HCT116 (cell line): ENCODE measurements around the gene TBL1X. TPM values are rescaled to one million over a fixed set of nuclear protein-coding genes. Genes with fewer than 3 reads are reported as not detected.
A peak's percentile ranks its signal among the peaks of the same experiment; 100 is the strongest.

Experiments
- ATAC-seq: fragments of 200-7000 bp; cut with Tn5 transposase; 2 replicates; pipeline ENCODE4 v1.9.1; 2020; ENCODE audit warnings: mild to moderate bottlenecking, moderate library complexity
- BruUV-seq: library from RNA; stranded (reverse); fragments of 400-500 nt; replicated peaks from 2 replicates; lab custom pipeline; 2021; lab: Mats Ljungman, UMichigan
- CTCF ChIA-PET: fragments of 300-600 bp; sonication (Branson Sonifier 250); formaldehyde crosslinking; loops from one replicate; lab custom pipeline; 2021; ENCODE audit warnings: antibody characterized with exemption; lab: Charles Lee
- POLR2A ChIA-PET: fragments of 300-600, 350-600 bp; sonication (Branson Sonifier 250); formaldehyde crosslinking; loops from one replicate; lab custom pipeline; 2021; ENCODE audit warnings: antibody characterized with exemption; lab: Charles Lee
- RAD21 ChIA-PET, 2 experiments: fragments of 300-600 bp; sonication (Branson Sonifier 250); formaldehyde crosslinking; loops; one replicate each; lab custom pipeline; 2023; ENCODE audit warnings: low total read pairs in 2 of 2; ENCODE audit not compliant: uncharacterized antibody in 2 of 2, unreplicated experiment in 2 of 2, low non-redundant PET in 1 of 2; lab: Charles Lee
- DNase-seq: peaks from one replicate; pipeline ENCODE4 v3.0.0-alpha.2; 2010; ENCODE audit warnings: low read depth, low spot score
- H2AFZ ChIP-seq: fragments of 200-600 bp; shearing (Covaris generic), sonication (generic); 2 replicates; pipeline ENCODE4 v1.6.1; 2017; ENCODE audit warnings: low read depth, mixed run types, mixed read lengths, antibody characterized with exemption, low read length; ENCODE audit not compliant: poor library complexity, severe bottlenecking
- H3K27ac ChIP-seq: 2 replicates; pipeline ENCODE4 v1.5.1; 2012; ENCODE audit warnings: low read depth, low read length
- H3K27me3 ChIP-seq: fragments of 200-600 bp; sonication (generic); 2 replicates; pipeline ENCODE4 v1.6.1; 2016; ENCODE audit warnings: mixed run types, low read length, mixed read lengths; ENCODE audit not compliant: insufficient read depth
- H3K36me3 ChIP-seq, 2 experiments: fragments of 200-500 bp in 1 of 2; fragments of 200-600 bp in 1 of 2; sonication (Bioruptor generic) in 1 of 2; sonication (generic) in 1 of 2; 2 replicates each; pipeline versions ENCODE4 v1.5.1 to v1.6.1; 2014 to 2016; ENCODE audit warnings: low read length in 2 of 2, inconsistent platforms in 1 of 2, mixed read lengths in 1 of 2, mixed run types in 1 of 2; ENCODE audit not compliant: insufficient read depth in 2 of 2, control insufficient read depth in 1 of 2
- H3K4me1 ChIP-seq, 2 experiments: fragments of 200-600 bp in 1 of 2; sonication (generic) in 1 of 2; 2 replicates each; pipeline versions ENCODE4 v1.5.1 to v1.6.1; 2012 to 2017; ENCODE audit warnings: low read length in 2 of 2, inconsistent platforms in 1 of 2, mild to moderate bottlenecking in 1 of 2, mixed read lengths in 1 of 2, mixed run types in 1 of 2, moderate library complexity in 1 of 2; ENCODE audit not compliant: insufficient read depth in 2 of 2, control insufficient read depth in 1 of 2
- H3K4me2 ChIP-seq: fragments of 200-600 bp; sonication (generic); 2 replicates; pipeline ENCODE4 v1.6.1; 2017; ENCODE audit warnings: mixed run types, low read length, mixed read lengths
- H3K4me3 ChIP-seq, 2 experiments: fragments of 200-600 bp in 1 of 2; sonication (generic) in 1 of 2; replicated peaks in 1 of 2; 2 replicates each; pipeline ENCODE4 v1.5.1; 2011 to 2016; ENCODE audit warnings: low read length in 2 of 2, control low read depth in 1 of 2, low read depth in 1 of 2, mild to moderate bottlenecking in 1 of 2, mixed read lengths in 1 of 2, mixed run types in 1 of 2
- H3K79me2 ChIP-seq: fragments of 200-600 bp; sonication (generic); 2 replicates; pipeline ENCODE4 v1.6.1; 2017; ENCODE audit warnings: mild to moderate bottlenecking, mixed run types, low read length, moderate library complexity, mixed read lengths; ENCODE audit not compliant: insufficient read depth
- H3K9ac ChIP-seq: fragments of 200-600 bp; sonication (generic); 2 replicates; pipeline ENCODE4 v1.6.1; 2016; ENCODE audit warnings: low read length, mixed read lengths
- H3K9me2 ChIP-seq: fragments of 200-600 bp; sonication (generic), shearing (Covaris generic); 2 replicates; pipeline ENCODE4 v1.6.1; 2017; ENCODE audit warnings: mixed run types, mild to moderate bottlenecking, moderate library complexity; ENCODE audit not compliant: insufficient read depth
- H3K9me3 ChIP-seq, 2 experiments: fragments of 200-500 bp in 1 of 2; fragments of 200-600 bp in 1 of 2; sonication (Bioruptor generic) in 1 of 2; sonication (generic) in 1 of 2; 2 replicates each; pipeline ENCODE4 v1.6.1; 2014 to 2017; ENCODE audit warnings: low read length in 2 of 2, mixed read lengths in 2 of 2, inconsistent platforms in 1 of 2, low read depth in 1 of 2, mild to moderate bottlenecking in 1 of 2, mixed run types in 1 of 2, moderate library complexity in 1 of 2; ENCODE audit not compliant: control insufficient read depth in 1 of 2, insufficient read depth in 1 of 2
- H4K20me1 ChIP-seq: fragments of 200-600 bp; sonication (generic), shearing (Covaris generic); 2 replicates; pipeline ENCODE4 v1.6.1; 2017; ENCODE audit warnings: mixed run types, mild to moderate bottlenecking, moderate library complexity; ENCODE audit not compliant: insufficient read depth
- CBX3 ChIP-seq: IDR thresholded peaks from 2 replicates; pipeline ENCODE4 v1.6.1; 2012; ENCODE audit warnings: low read depth
- CEBPB ChIP-seq: IDR thresholded peaks from 2 replicates; pipeline ENCODE4 v1.6.1; 2012; ENCODE audit warnings: low read depth
- CTCF ChIP-seq, 3 experiments: fragments of 200-600 bp in 1 of 3; sonication (generic) in 1 of 3; IDR thresholded peaks in 2 of 3; conservative IDR thresholded peaks in 1 of 3; 2 replicates each; pipeline ENCODE4 v1.5.1; 2012 to 2017; ENCODE audit warnings: low read depth in 2 of 3, low read length in 2 of 3, antibody characterized with exemption in 1 of 3, borderline replicate concordance in 1 of 3, control low read depth in 1 of 3, mild to moderate bottlenecking in 1 of 3, mixed read lengths in 1 of 3, mixed run types in 1 of 3, moderate library complexity in 1 of 3; ENCODE audit not compliant: insufficient read depth in 1 of 3
- ELF1 ChIP-seq: IDR thresholded peaks from 2 replicates; pipeline ENCODE4 v1.6.1; 2012; ENCODE audit warnings: low read depth, borderline replicate concordance
- EZH2 ChIP-seq: fragments of 200-600 bp; sonication (generic); IDR thresholded peaks from 2 replicates; pipeline ENCODE4 v1.6.1; 2017; ENCODE audit warnings: antibody characterized with exemption, mixed run types
- EZH2phosphoT487 ChIP-seq: fragments of 200-600 bp; IDR thresholded peaks from 2 replicates; pipeline ENCODE4 v1.6.1; 2018; ENCODE audit warnings: antibody characterized with exemption, borderline replicate concordance
- JUND ChIP-seq: IDR thresholded peaks from 2 replicates; pipeline ENCODE4 v1.6.1; 2012
- POLR2A ChIP-seq: IDR thresholded peaks from 2 replicates; pipeline ENCODE4 v1.7.0; 2011; ENCODE audit warnings: borderline replicate concordance; ENCODE audit not compliant: insufficient read depth, insufficient read length; ENCODE audit errors: extremely low read depth
- RAD21 ChIP-seq: IDR thresholded peaks from 2 replicates; pipeline ENCODE4 v1.6.1; 2012; ENCODE audit warnings: low read depth, mild to moderate bottlenecking
- REST ChIP-seq: IDR thresholded peaks from 2 replicates; pipeline ENCODE4 v1.6.1; 2012; ENCODE audit warnings: low read depth
- SIN3A ChIP-seq: IDR thresholded peaks from 2 replicates; pipeline ENCODE4 v1.6.1; 2012; ENCODE audit warnings: low read depth
- SRF ChIP-seq: IDR thresholded peaks from 2 replicates; pipeline ENCODE4 v1.6.1; 2012; ENCODE audit warnings: low read depth
- TCF7L2 ChIP-seq: IDR thresholded peaks from 2 replicates; pipeline ENCODE4 v1.7.0; 2011; ENCODE audit warnings: borderline replicate concordance, inconsistent platforms; ENCODE audit not compliant: insufficient read depth, insufficient read length; ENCODE audit errors: extremely low read depth
- YY1 ChIP-seq: IDR thresholded peaks from 2 replicates; pipeline ENCODE4 v1.6.1; 2011; ENCODE audit warnings: low read length, low read depth, moderate library complexity, mild to moderate bottlenecking; ENCODE audit not compliant: insufficient replicate concordance; ENCODE audit errors: extremely low read depth
- ZFX ChIP-seq: fragments of 450-650 bp; IDR thresholded peaks from 2 replicates; pipeline ENCODE4 v1.6.1; 2017
- intact Hi-C: fragments of 100-400 bp; cut with micrococcal nuclease; formaldehyde crosslinking; loops from 2 replicates; pipeline ENCODE4 v1.10.0; 2022
- total RNA-seq: library from RNA; stranded (reverse); gene quantifications from one replicate; pipeline ENCODE4 v1.2.1, GENCODE V29; 2021; ENCODE audit not compliant: unreplicated experiment

Gene TBL1X
- total RNA-seq, 1 experiment from 2014 or later: 37.8 TPM

GRCh38 chrX:9530848-9531274 lies 66.0 kb downstream of the TBL1X start:
- POLR2A ChIA-PET: no interaction called here
- H3K9ac ChIP-seq: no peak overlapping the region
- peaks cover 2 to 8% of the 10 kb centered on the region in 2 experiments; a peak in 2 of 4 replicates for H3K4me1 ChIP-seq
- no peak overlapping the region for H2AFZ ChIP-seq
- H3K9me2 ChIP-seq: no peaks in the 10 kb centered on the region
- no peak overlapping the region for H3K4me3 ChIP-seq
- H3K27me3 ChIP-seq: no peaks in the 10 kb centered on the region
- H4K20me1 ChIP-seq: no peaks in the 10 kb centered on the region
- TF ChIP-seq RAD21: no peak
- no peak for TF ChIP-seq JUND
- no peak for TF ChIP-seq CEBPB
- no peak for TF ChIP-seq ZFX
- no peak for TF ChIP-seq ELF1
- no peak for TF ChIP-seq SIN3A
- H3K27ac ChIP-seq: no peak overlapping the region
- RAD21 ChIA-PET: no interaction called here
- CTCF ChIA-PET: no interaction called here
- no peaks in the 10 kb centered on the region for H3K36me3 ChIP-seq
- peak overlapping the region; percentile 10; the same call in 1 of the 2 replicates for H3K4me2 ChIP-seq
- BruUV-seq: no TSS peak
- no peaks in the 10 kb centered on the region for H3K9me3 ChIP-seq
- peak; percentile 80 for ATAC-seq
- H3K79me2 ChIP-seq: peaks cover 4% of the 10 kb centered on the region
- DNase-seq: no peak
- intact Hi-C loops: no loop called here

GRCh38 chrX:9532349-9532748 lies 67.5 kb downstream of the TBL1X start:
- ChIA-PET CTCF (no interaction called here), POLR2A (no interaction called here), RAD21 (no interaction called here)
- H2AFZ ChIP-seq: no peak overlapping the region
- H3K4me1 ChIP-seq: peaks cover 2 to 8% of the 10 kb centered on the region in 2 experiments; a peak in 2 of 4 replicates
- no peak overlapping the region for H3K27ac ChIP-seq
- no peak overlapping the region for H3K4me2 ChIP-seq
- intact Hi-C loops: no loop called here
- H3K4me3 ChIP-seq: no peak overlapping the region
- H3K9ac ChIP-seq: no peak overlapping the region
- TF ChIP-seq CEBPB (no peak), EZH2phosphoT487 (no peak), RAD21 (no peak), REST (no peak), SRF (no peak), CTCF (IDR thresholded peaks at IDR 0.05 in 2 of 3, conservative IDR thresholded peaks at IDR 0.05 in 1 of 3; ENCODE audit: borderline replicate concordance in 1 of 3, insufficient read depth in 1 of 3, low read depth in 2 of 3, low read length in 2 of 3) (no peak), ELF1 (no peak), CBX3 (no peak), TCF7L2 (no peak), EZH2 (no peak), POLR2A (no peak), YY1 (no peak), SIN3A (no peak)
- H3K79me2 ChIP-seq: peaks cover 4% of the 10 kb centered on the region
- no peaks in the 10 kb centered on the region for H4K20me1 ChIP-seq
- DNase-seq: no peak
- no TSS peak for BruUV-seq
- ATAC-seq: no peak
- H3K9me3 ChIP-seq: no peaks in the 10 kb centered on the region
- no peaks in the 10 kb centered on the region for H3K9me2 ChIP-seq
- H3K36me3 ChIP-seq: no peaks in the 10 kb centered on the region
- H3K27me3 ChIP-seq: no peaks in the 10 kb centered on the region
